Measurements from ENCODE around the gene PJA2. TPM values are rescaled to one million over a fixed set of nuclear protein-coding genes. Genes with fewer than 3 reads are reported as not detected.
A peak's percentile ranks its signal among the peaks of the same experiment; 100 is the strongest.

PJA2 gene
- polyA plus RNA-seq, 3 donors: 36.2 to 74.1 (median 49.7) TPM

DNA sequence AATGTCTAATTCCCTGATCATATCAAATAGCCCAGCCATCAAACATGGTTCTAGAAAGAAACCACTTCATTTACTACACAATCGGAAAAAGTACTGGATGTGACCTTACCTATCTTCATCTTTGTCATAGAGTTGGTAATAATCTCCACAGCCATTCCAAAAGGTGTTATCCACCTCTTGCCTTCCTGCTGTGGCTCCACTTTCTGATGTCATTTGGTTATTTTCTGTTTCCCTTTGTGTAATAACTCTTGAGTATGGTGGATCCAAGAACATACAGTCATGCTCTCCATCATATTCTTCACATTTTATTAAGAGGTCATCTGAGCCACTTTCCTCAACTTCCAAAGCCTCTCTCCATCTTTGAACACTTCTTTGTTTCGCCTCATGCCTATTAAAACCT, 31.7 kb downstream of the PJA2 start:
- Mint-ChIP-seq H3K4me1 (no peaks in the 10 kb centered on the region), H3K27me3 (ENCODE audit: low read depth in 3 of 3) (no peaks in the 10 kb centered on the region), H3K27ac (no peak overlapping the region), H3K4me3 (no peak overlapping the region), H3K36me3 (peaks cover 52 to 69% of the 10 kb centered on the region in 2 donors), H3K9me3 (no peaks in the 10 kb centered on the region)
- Histone ChIP-seq H3K4me2 (replicated peaks; ENCODE audit: extremely low read depth, low read length, poor library complexity, severe bottlenecking) (no peak overlapping the region), H2AFZ (ENCODE audit: insufficient read depth, low read depth, low read length, poor library complexity, severe bottlenecking) (no peak overlapping the region), H3K4me3 (replicated peaks in 1 of 3; ENCODE audit: low read depth in 2 of 3, low read length in 3 of 3) (no peak overlapping the region), H3K36me3 (replicated peaks in 1 of 2; ENCODE audit: control insufficient read depth in 1 of 2, insufficient read depth in 2 of 2, low read length in 2 of 2) (peaks cover 58 to 76% of the 10 kb centered on the region in 2 donors), H3K27me3 (ENCODE audit: control insufficient read depth in 2 of 2, insufficient read depth in 2 of 2, low read length in 2 of 2) (no peaks in the 10 kb centered on the region), H3K27ac (ENCODE audit: low read depth in 1 of 2, low read length in 2 of 2) (no peak overlapping the region), H4K20me1 (ENCODE audit: insufficient read depth, low read length) (peaks cover 70% of the 10 kb centered on the region), H3K4me1 (ENCODE audit: control insufficient read depth in 1 of 2, insufficient read depth in 2 of 2, low read length in 2 of 2) (no peaks in the 10 kb centered on the region), H3K9me3 (replicated peaks in 1 of 2; ENCODE audit: control insufficient read depth in 1 of 2, insufficient read depth in 1 of 2, low read length in 2 of 2) (no peaks in the 10 kb centered on the region), H3K79me2 (ENCODE audit: insufficient read depth, low read length) (peaks cover 55% of the 10 kb centered on the region), H3K9ac (ENCODE audit: insufficient read depth, low read length, poor library complexity, severe bottlenecking) (no peak overlapping the region)
- intact Hi-C loops (cut with micrococcal nuclease): no loop called here
- TF ChIP-seq, protein P1, sequence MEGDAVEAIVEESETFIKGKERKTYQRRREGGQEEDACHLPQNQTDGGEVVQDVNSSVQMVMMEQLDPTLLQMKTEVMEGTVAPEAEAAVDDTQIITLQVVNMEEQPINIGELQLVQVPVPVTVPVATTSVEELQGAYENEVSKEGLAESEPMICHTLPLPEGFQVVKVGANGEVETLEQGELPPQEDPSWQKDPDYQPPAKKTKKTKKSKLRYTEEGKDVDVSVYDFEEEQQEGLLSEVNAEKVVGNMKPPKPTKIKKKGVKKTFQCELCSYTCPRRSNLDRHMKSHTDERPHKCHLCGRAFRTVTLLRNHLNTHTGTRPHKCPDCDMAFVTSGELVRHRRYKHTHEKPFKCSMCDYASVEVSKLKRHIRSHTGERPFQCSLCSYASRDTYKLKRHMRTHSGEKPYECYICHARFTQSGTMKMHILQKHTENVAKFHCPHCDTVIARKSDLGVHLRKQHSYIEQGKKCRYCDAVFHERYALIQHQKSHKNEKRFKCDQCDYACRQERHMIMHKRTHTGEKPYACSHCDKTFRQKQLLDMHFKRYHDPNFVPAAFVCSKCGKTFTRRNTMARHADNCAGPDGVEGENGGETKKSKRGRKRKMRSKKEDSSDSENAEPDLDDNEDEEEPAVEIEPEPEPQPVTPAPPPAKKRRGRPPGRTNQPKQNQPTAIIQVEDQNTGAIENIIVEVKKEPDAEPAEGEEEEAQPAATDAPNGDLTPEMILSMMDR (IDR thresholded peaks at IDR 0.05): no peak
- 100% methylated on average over 1 of the region's 2 CpGs for WGBS (ENCODE audit: insufficient coverage)
- DNase-seq: no peak

- Histone ChIP-seq H3K9me3 (replicated peaks in 1 of 2; ENCODE audit: control insufficient read depth in 1 of 2, insufficient read depth in 1 of 2, low read length in 2 of 2) (no peaks in the 10 kb centered on the region), H4K20me1 (ENCODE audit: insufficient read depth, low read length) (peaks cover 70% of the 10 kb centered on the region), H3K27ac (ENCODE audit: low read depth in 1 of 2, low read length in 2 of 2) (no peak overlapping the region), H2AFZ (ENCODE audit: insufficient read depth, low read depth, low read length, poor library complexity, severe bottlenecking) (no peak overlapping the region), H3K4me2 (replicated peaks; ENCODE audit: extremely low read depth, low read length, poor library complexity, severe bottlenecking) (no peak overlapping the region), H3K36me3 (replicated peaks in 1 of 2; ENCODE audit: control insufficient read depth in 1 of 2, insufficient read depth in 2 of 2, low read length in 2 of 2) (peaks cover 44 to 75% of the 10 kb centered on the region in 2 donors), H3K4me1 (ENCODE audit: control insufficient read depth in 1 of 2, insufficient read depth in 2 of 2, low read length in 2 of 2) (no peaks in the 10 kb centered on the region), H3K79me2 (ENCODE audit: insufficient read depth, low read length) (peaks cover 56% of the 10 kb centered on the region), H3K9ac (ENCODE audit: insufficient read depth, low read length, poor library complexity, severe bottlenecking) (no peak overlapping the region), H3K4me3 (replicated peaks in 1 of 3; ENCODE audit: low read depth in 2 of 3, low read length in 3 of 3) (no peak overlapping the region), H3K27me3 (ENCODE audit: control insufficient read depth in 2 of 2, insufficient read depth in 2 of 2, low read length in 2 of 2) (no peaks in the 10 kb centered on the region)
- H3K36me3 Mint-ChIP-seq: peaks cover 49 to 66% of the 10 kb centered on the region in 2 donors
- H3K4me3 Mint-ChIP-seq: no peak overlapping the region
- H3K4me1 Mint-ChIP-seq: no peaks in the 10 kb centered on the region
- DNase-seq: no peak
- intact Hi-C loops (cut with micrococcal nuclease): no loop called here
- H3K27ac Mint-ChIP-seq: peak overlapping the region in 1 of 7 donors; percentile 43
- no peaks in the 10 kb centered on the region for H3K27me3 Mint-ChIP-seq (ENCODE audit: low read depth in 3 of 3)
- TF ChIP-seq, protein P1 (IDR thresholded peaks at IDR 0.05): no peak
- H3K9me3 Mint-ChIP-seq: no peaks in the 10 kb centered on the region
Observed at GRCh38 chr5:109374625-109375024, 35.1 kb downstream of the PJA2 start.

All from CD14-positive monocyte (primary cell).